ENCODE data around the gene POLRMT.
A peak's percentile ranks its signal among the peaks of the same experiment; 100 is the strongest.
"Not testable (repeated sequence)": the region's sequence is repeated elsewhere in the genome, so short reads cannot be mapped to it uniquely, and the experiment has no call there.

Gene POLRMT

DNA sequence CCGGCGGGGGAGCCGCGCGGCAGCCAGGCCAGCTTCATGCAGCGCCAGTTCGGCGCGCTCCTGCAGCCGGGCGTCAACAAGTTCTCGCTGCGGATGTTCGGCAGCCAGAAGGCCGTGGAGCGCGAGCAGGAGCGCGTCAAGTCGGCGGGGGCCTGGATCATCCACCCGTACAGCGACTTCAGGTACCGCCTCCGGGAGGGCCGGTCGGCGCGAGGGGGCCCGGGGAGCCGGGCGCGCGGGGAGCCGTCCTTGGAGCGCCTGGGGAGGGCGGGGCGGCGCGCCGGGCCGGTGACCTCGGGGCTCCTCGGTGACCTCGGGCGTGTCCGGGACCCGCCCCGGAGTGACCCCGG is 43.0 kb downstream of the POLRMT start:
- peak in 1 of 2 experiments; percentile 46 for DNase-seq

DNA sequence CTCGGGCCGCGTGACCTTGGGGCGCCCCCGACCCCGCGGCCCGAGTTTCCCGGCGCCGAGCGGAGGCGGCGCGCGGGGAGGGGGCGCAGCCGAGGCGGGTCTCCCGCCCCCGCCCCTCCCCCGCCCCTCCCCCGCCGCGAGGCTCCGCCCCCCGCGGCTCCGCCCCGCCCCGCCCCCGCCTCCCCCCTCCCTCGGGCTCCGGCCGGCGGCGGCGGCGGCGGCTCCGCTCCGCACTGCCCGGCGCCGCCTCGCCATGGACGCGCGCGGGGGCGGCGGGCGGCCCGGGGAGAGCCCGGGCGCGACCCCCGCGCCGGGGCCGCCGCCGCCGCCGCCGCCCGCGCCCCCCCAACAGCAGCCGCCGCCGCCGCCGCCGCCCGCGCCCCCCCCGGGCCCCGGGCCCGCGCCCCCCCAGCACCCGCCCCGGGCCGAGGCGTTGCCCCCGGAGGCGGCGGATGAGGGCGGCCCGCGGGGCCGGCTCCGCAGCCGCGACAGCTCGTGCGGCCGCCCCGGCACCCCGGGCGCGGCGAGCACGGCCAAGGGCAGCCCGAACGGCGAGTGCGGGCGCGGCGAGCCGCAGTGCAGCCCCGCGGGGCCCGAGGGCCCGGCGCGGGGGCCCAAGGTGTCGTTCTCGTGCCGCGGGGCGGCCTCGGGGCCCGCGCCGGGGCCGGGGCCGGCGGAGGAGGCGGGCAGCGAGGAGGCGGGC is 43.5 kb downstream of the POLRMT start, which contains the start of gene HCN2:
Gene HCN2 (plus strand): TSS at position 189 of the 703 bp plus-strand sequence. CDS start 65 bp downstream, at position 254.
- no peak for DNase-seq

DNA sequence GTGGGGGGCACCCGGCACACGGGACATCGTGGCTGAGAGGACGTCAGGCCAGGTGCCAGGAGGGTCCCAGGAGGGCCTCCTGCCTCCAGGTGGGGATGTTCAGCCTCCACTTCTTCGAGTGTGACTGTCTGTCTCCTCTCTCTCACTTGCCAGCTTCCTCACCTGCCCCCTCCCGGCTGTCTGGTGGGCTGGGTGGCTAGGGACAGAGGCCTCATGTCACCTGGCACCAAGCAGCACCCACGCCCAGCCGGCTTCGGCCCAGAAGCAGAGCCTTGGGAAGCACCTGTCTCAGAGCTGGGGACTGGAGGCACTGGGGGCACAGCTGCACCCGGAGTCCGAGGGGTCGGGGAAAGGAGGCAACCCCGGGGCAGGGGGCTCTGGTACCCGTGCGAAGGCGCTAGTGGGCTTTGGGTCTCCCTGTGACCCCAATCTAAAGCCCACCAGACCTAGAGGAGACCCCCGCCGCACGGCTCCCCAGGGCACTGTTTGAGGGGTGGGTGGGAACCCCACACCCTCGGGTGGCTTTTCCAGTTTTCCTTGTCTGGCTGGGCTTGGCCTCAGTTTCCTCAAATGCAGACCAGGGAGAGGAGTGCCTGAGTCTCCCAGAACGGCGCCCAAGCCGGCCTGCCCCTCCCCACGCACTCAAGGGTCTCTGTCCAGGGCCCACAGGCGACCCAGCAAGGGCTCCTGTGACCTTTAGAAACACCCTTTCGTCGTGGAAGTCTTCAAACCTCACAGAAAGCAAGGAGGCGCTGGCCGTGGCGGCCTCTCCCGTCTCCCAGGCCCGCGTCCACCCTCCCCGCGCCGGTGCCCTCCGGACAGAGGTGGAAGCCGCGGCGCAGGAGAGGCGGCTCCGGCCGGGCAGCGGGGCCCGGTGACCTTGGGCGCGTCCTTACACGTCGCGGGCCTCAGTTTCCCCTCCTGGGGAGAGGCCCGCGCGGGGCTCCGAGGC is 44.3 kb downstream of the POLRMT start:
- peak; percentile 63 to 74 for DNase-seq

DNA sequence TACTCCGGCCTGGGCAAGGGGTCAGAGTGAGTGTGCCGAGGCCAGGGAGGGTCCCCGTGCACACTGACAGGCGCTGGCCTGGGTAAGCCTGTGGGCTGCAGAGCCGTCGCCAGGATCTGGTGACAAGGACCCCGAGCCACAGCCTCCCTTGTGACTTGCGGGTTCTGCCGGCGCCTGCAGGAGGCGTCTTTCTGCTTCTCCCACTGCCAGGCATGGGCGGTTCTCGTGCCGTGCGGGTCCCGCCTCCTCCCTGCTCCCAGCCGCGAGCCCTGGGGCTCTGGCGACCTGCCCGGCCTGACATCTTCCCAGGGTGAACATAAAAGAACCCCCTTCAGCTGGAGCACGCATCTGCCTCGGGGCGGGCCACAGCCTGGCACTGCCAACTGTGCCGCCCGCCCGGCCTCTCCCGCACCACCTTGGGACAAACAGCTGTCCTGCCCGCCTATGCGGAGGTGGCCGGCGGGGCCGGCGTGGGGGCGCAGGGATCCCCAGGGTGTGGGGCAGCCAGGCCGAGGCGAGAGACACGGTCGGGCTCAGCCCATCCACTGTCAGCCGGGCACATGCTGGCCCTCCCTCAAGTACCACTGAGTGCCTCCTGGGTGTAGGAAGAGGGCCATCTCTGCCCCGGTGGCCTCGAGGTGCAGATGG is 45.1 kb downstream of the POLRMT start:
- DNase-seq, result peak; percentile 94 to 95

DNA sequence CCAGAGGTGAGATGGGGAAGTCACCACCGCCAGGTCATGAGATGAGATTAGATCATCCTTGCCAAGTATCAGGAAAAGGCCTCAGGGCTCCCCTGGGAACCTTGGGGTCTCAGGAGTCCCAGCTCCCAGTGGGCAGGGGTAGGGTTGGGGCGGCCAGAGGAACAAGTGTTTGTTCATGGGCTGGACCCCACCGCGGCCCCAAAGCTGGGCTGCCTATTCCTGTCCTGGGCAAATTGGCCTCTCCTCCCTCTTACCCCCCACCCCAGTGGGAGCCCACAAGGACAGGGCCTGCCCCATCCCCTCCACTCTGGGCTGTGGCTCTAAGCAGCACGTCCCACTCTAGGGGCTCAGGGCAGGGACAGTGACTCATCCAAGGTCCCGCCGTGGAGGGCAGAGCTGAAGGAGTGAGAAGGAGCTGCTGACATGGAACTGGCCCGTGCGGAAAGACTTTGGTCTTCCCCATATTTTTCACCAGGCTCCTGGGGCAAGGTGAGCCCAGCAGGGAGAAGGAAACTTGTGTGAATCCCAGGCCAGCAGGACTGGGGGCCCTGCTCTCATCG is 47.7 kb downstream of the POLRMT start:
- DNase-seq, result no peak

DNA sequence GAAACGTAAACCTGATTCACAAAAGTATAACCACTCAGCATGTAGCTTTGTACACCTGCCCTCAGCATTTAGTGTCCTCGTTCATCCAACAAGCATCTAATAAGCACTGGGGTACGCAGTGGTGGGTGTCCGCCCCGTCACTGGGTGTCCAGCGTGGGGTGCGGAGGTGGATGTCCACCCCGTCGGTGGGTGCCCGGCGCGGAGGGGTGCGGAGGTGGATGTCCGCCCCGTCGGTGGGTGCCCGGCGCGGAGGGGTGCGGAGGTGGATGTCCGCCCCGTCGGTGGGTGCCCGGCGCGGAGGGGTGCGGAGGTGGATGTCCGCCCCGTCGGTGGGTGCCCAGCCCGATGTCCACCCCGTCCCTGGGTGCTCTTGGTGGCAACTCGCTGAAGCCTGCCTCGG is 48.2 kb downstream of the POLRMT start:
- not testable (repeated sequence) for DNase-seq

DNA sequence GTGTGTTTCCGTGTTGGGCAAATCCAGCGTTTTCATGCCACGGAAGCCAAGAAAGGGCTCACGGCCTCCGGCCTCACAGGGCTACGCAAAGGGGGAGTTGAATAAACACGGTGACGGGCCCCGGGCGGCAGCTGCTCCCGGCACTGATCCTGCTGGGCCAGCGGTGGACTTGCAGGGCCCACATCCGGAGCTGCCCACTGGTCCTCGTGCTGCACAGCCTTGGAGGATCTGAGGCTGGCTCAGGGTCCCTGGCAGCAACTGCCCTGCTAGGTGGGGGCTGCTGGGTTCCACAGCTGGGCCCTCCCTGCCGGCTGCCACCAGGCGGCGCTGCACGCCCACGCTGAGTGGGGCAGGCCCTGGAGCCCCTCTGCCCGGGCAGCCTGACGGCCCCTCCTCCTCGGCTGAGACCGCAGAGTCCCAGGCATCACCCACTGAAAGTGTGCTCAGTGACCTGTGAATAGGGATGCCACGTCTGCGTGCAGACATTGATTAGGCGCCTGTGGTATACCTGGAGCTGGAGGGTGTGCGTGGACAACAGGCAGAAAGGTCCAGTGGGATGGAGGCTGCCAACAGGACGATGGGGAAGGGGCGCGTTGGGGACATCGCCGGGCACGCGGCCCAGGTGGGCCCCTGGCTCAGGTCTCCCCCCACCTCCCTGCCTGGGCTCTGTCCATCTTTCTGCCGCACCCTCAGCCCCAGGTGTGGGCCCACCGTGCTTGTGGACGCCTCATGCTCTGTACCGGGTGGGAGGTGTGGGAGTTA is 48.9 kb downstream of the POLRMT start:
- DNase-seq, result peak; percentile 56 to 63

DNA sequence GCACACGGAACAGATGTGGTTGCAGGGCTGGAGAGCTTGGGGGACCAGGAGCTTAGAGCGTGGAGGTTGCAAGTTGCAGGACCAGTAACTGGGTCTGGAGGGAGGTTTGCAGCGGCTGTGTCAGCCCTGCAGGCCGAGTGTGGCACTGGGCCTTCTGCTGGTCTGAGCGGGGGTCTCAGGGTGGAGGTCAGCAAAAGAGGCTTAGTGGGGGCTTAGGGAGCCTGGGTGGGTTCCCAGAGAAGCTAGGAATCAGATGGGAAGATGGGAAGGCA is 49.4 kb downstream of the POLRMT start:
- no peak for DNase-seq

DNA sequence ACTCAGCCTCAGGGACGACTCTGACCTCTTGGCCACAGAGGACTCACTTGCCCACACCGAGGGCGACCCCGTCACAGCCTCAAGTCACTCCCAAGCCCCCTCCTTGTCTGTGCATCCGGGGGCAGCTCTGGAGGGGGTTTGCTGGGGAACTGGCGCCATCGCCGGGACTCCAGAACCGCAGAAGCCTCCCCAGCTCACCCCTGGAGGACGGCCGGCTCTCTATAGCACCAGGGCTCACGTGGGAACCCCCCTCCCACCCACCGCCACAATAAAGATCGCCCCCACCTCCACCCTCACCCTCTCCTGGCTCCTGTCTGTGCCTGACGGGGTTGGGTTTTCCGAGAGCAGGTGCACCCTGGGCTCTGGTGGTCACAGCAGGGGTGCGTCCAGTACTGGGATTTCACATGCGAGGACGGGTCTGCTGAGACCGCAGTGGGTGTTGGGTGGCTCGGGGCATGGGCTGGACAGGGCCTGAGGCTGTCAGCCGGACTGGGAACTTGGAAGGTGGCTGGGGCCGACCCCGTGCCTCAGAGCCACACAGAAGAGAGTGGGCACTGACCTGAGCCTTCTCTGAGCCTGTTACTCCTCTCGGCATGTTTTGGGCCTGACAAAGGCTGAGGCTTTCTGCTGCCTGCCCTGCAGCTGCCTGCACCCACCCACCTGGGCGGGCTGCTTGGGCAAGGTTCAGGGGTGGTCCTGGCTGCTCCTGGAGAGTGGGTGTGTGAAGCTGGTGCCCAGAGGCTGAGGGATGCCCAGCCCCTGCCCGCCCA is 50.0 kb downstream of the POLRMT start:
- DNase-seq, result no peak

DNA sequence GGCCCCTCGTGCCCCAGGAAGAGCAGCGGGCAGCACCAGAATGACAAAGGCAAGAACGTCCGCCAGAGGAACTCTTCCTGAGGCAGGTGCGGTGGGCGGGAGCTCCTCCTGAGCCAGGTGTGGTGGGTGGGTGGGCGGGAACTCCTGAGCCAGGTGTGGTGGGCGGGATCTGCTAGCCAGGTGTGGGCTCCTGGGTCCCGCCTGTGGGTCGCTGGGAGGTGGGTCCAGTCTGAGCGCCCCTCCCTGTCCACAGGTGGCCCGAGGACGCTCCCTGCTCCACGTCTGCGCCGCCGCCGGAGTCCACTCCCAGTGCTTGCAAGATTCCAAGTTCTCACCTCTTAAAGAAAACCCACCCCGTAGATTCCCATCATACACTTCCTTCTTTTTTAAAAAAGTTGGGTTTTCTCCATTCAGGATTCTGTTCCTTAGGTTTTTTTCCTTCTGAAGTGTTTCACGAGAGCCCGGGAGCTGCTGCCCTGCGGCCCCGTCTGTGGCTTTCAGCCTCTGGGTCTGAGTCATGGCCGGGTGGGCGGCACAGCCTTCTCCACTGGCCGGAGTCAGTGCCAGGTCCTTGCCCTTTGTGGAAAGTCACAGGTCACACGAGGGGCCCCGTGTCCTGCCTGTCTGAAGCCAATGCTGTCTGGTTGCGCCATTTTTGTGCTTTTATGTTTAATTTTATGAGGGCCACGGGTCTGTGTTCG is 50.7 kb downstream of the POLRMT start:
- DNase-seq, result no peak

DNA sequence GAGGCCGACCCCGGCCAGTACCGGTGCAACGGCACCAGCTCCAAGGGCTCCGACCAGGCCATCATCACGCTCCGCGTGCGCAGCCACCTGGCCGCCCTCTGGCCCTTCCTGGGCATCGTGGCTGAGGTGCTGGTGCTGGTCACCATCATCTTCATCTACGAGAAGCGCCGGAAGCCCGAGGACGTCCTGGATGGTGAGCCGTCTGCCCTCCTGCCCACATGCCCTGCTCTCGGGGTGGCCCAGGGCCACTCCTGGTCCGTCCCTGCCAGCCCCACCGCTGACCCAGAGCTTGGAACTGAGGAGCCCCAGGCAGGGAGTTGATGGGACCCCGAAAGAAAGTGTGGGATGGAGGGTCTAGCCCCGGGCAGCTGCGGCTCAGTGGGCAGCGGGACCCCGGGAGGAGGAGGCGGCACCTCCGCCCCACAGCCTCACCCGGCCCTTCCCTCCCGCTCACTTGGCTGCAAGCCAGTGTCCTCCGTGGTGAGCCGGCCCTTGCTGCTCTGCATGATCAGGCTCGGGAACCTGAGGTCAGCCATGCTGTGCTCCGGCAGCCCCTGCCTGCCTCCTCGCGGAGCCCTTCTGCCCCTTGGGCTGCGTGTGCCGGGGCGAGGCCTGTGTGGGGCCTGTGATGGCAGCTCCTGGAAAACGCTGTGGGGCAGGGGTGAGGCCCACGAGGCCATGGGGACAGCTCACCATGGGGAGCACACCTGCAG is 51.8 kb downstream of the POLRMT start:
- no peak for DNase-seq

DNA sequence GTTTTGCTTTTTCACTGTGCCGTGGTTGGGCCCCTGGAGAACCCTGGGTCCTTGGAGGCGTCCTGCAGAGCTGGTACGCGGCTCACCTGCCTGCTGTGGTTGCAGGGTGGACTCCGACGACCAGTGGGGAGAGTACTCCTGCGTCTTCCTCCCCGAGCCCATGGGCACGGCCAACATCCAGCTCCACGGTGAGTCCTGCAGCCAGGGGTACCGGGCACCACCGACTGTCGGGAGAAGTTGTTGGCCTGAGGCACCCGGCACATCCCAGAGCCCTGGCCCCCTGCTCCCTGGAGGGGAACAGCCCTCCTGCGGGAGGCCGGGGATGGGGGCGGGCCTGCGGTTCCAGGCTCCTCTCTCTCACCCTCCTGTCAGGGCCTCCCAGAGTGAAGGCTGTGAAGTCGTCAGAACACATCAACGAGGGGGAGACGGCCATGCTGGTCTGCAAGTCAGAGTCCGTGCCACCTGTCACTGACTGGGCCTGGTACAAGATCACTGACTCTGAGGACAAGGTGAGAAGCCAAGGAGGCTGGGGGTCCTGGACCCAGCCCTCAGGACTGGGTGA is 53.0 kb downstream of the POLRMT start:
- no peak for DNase-seq

DNA sequence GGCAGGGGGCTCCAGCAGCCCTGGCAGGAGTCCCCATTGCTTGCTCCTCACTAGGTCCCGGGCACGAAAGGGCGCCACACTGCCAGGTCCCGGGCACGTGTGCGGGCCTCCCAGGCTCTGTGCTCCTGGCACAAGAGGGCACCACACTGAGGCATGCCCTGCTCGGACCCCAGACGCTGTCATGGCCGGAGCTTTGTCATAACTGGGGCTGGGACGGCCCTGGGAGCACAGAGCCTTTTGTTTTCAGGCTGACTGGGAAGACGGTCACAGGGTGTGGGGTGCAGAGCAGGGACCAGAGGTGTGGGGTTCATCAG is 53.5 kb downstream of the POLRMT start:
- DNase-seq, result no peak

DNA sequence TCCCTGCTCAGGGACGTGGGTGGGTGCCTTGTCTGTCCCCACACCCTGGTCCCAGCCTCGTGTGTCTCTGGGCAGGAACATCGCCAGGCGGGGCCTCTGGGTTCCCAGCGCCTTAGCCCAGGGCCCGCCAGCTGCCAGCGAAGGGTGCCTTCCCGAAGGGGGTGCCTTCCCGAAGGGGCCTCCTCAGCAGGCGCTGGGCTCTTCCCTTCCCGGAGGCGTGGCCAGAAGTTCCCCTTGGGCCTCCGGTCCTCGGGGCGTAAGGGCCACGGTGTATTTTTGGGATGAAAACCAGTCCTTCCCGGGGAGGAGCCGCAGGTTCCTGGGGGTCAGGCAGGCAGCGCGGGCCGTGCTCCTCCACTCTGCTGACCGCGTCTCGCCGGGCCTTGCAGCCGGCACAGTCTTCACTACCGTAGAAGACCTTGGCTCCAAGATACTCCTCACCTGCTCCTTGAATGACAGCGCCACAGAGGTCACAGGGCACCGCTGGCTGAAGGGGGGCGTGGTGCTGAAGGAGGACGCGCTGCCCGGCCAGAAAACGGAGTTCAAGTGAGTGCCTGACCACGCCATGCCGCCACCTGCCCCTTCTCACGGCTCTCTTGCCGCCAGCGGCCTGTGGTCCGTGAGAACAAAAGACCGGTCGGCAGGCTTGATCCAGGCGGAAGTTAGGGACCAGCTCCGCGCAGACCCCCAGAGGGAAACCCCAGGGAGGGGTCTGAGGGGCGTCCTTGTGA is 54.1 kb downstream of the POLRMT start:
- no peak for DNase-seq

DNA sequence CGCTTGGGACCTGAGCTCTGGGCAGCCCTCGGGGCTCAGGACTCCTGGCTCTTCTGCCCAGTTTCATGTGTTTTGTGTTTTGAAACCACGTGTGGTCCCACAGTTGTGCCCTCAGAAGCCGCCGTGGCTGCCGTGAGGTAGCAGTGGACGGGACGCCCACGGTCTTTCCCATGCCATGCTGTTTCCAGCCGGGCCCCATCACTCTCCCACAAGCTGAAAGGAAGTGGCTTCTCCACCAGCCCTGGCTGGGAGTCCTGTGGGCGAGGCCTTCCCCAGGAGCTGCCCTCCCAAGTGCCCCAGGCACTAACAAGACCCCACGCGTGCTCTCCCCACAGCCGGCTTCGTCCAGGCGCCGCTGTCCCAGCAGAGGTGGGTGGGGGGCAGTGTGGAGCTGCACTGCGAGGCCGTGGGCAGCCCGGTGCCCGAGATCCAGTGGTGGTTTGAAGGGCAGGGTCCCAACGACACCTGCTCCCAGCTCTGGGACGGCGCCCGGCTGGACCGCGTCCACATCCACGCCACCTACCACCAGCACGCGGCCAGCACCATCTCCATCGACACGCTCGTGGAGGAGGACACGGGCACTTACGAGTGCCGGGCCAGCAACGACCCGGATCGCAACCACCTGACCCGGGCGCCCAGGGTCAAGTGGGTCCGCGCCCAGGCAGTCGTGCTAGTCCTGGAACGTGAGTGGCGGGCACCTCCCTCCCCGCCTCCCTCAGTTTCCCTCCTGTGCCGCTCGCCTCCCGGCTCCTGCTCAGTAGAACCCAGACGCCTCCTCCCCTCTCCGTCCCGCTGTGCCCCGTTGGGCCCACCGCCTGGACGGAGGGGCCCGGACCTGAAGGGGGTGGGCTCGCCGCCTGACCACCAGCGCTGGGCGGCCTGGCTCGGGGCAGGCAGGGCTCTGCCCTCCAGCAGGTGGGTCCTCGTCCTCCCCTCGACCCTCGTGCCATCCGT is 55.6 kb downstream of the POLRMT start:
- no peak for DNase-seq

DNA sequence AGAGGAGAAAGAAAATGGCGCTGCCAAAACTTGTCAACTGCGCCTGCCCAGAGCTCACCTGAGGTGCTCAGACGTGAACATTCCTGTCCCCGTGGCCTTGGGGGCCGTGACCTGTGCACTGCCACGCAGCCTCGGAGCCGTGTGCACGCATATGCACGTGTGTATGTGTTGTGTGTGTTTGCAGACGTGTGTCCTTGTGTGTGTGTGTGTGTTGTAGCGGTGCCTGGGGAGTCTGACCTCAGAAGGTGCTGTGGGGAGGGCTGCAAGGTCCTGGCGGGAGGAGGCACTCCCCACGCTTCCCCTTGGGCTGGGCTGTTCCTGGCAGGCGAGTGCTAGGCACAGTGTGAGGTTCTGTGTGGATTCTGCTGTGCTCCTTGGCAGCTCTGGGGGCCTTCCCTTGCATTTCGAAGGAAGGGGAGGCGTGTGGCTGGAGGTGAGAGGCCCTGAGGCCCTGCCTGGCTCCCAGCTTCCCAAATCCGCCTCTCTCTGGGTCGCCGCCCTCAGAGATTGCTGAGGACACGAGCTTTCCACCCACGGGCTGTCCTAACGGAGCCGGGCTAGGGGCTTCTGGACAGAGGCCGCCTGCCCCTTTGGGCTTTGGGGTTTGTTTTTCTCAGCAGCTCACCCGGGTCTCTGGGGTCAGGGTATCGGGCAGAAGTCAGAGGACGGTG is 56.4 kb downstream of the POLRMT start:
- no peak for DNase-seq

DNA sequence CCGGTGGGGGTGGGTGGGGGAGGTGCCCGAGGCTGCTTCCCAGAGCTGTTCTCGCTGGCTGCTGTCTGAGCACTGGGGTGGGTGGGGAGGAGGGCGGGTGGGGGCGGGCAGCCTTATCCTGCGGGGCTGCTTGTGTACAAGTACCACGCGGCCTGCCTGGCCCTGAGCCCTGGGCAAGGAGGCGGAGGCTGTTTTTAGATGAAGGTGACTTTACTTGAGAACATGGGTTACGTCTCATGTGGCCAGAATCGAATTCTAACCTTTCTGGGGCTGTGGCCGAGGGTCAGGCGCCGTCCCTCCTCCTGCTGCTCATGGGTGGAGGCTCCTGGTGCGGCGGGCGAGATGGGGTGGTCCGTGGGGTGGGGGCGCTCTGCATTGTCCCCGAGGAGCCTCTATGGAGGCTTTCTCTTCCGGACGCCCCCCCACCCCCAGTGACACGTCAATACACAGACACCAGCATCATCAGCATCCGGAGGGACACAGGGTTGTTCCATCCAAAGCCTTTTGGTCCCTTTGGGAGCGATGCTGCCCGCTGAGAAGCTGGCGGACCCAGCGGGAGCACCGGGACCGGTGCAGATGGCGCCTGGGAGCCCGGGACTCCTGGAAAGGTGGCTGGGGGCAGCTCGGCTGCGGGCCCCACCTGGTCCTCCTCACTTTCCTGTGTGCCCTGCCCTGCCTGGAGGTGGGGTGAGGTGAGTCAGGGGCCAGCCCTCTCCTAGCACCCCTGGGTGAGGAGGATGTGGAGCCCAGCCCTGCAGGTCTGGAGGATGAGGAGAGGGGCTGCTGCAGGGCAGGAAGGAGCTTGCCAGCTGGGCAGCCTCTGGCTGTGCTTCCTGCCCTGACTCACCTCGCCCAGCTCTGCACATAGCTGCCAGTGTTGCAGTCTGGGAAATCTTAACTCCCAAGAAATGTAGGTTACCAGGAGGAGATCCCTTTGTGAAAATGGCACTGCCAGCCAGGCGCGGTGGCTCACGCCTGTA is 57.5 kb downstream of the POLRMT start:
- DNase-seq, result no peak
